ENCODE measurements around the gene KCNAB2.

The KCNAB2 gene

DNA sequence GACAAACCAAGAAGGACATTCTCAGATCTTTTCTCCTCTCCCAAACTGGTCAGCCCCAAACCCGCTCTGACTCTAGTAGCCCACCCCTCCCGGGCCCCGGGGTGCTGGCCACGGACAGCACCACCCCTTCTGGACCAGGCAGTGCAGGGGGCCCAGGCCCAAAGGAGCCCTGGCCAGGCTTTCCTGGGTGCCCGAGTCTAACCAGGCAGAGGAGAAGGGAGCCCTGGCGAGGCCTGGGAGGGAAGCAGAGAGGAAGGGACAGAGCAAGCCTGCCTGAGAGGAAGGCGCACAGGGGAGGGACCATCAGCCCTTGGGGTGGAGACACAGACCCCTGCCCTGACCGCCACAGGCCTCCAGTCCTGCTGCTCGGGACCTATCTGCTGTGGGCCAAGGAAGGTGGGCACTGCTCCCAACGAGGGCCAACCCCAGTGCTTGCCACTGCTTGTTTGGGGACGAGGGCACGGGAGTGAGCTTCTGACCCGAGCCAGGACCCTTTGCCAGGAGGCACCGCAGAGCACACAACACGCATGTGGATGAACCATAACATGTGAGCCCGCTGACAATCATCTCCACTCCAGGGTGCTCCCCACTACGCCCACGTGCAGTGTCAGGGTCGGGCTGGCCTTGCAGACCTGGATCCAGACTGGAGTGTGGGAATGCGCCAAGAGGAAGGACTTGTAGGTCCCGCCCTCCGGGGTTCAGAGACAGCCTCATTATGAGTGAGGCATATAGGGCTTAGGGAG lies 57.6 kb downstream of the KCNAB2 start:
- H3K9me3 ChIP-seq (ENCODE audit: low read length), result no peaks in the 10 kb centered on the region
- no peak overlapping the region for H3K4me2 ChIP-seq (ENCODE audit: low read length)
- H3K27ac ChIP-seq (ENCODE audit: low read depth, low read length, poor library complexity, severe bottlenecking), result no peak overlapping the region
- no peaks in the 10 kb centered on the region for H3K4me1 ChIP-seq (ENCODE audit: insufficient read depth, low read length, severe bottlenecking)
- no peaks in the 10 kb centered on the region for H3K9me2 ChIP-seq (ENCODE audit: low read depth, low read length)
- no peaks in the 10 kb centered on the region for H3K79me2 ChIP-seq (ENCODE audit: insufficient read depth, low read length)
- H3K9ac ChIP-seq (ENCODE audit: low read length), result no peak overlapping the region
- no peak overlapping the region for H2AFZ ChIP-seq (ENCODE audit: low read length)
- no peak for TF ChIP-seq EZH2 (IDR thresholded peaks at IDR 0.05; ENCODE audit: borderline replicate concordance, low read length)
- H3K27me3 ChIP-seq (ENCODE audit: insufficient read depth, low read length), result 0 out of 2 replicates have a peak, but pooled peaks cover 3% of the 10 kb centered on the region
- no peaks in the 10 kb centered on the region for H4K20me1 ChIP-seq (ENCODE audit: insufficient read depth, low read length)
- peaks cover 9% of the 10 kb centered on the region; the same call in 1 of the 2 replicates for H3K36me3 ChIP-seq (ENCODE audit: insufficient read depth, low read length)
- no peak overlapping the region for H3K4me3 ChIP-seq (ENCODE audit: low read depth, low read length, poor library complexity, severe bottlenecking)
- H3F3A ChIP-seq (ENCODE audit: insufficient read depth, low read length), result no peaks in the 10 kb centered on the region

DNA sequence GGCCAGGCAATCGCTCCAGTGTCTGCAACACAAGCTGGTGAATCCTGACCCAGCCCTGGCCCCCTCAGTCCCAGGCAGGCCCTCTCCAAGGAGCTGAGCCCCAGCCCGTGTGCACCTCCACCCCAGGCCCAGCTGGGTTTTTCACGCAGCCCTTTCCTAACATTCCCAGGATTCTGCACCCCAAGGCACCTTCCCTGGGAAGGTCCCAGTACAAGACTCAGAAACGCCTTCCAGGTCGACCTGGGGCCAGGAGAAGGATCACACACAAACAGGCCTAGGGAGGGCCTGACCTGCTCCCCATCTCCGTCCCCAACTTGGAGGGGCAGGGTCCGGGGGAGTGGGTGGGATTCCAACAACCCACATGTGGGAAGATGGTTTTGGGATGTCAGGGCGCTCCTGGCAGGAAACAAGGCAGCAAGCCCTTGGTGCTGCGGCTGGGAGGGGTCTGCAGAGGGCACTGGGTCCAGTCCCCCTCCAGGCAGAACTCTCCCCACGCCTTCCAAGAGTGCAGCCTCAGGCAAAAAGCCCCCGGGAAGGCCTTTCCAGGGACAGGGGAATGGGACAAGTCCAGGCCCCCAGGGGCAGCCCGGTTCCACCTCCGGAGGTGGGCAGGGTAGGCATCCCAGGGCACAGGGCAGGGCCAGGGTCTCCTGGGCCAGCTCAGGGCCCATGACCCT lies 58.3 kb downstream of the KCNAB2 start:
- H3K9me3 ChIP-seq (ENCODE audit: low read length), result no peaks in the 10 kb centered on the region
- H4K20me1 ChIP-seq (ENCODE audit: insufficient read depth, low read length), result no peaks in the 10 kb centered on the region
- no peak overlapping the region for H3K9ac ChIP-seq (ENCODE audit: low read length)
- 0 out of 2 replicates have a peak, but pooled peaks cover 5% of the 10 kb centered on the region for H3K36me3 ChIP-seq (ENCODE audit: insufficient read depth, low read length)
- no peaks in the 10 kb centered on the region for H3K9me2 ChIP-seq (ENCODE audit: low read depth, low read length)
- H3K4me3 ChIP-seq (ENCODE audit: low read depth, low read length, poor library complexity, severe bottlenecking), result no peak overlapping the region
- H2AFZ ChIP-seq (ENCODE audit: low read length), result no peak overlapping the region
- H3K79me2 ChIP-seq (ENCODE audit: insufficient read depth, low read length), result no peaks in the 10 kb centered on the region
- H3K4me2 ChIP-seq (ENCODE audit: low read length), result no peak overlapping the region
- H3F3A ChIP-seq (ENCODE audit: insufficient read depth, low read length), result no peaks in the 10 kb centered on the region
- no peak for TF ChIP-seq EZH2 (IDR thresholded peaks at IDR 0.05; ENCODE audit: borderline replicate concordance, low read length)
- TF ChIP-seq, protein P1, sequence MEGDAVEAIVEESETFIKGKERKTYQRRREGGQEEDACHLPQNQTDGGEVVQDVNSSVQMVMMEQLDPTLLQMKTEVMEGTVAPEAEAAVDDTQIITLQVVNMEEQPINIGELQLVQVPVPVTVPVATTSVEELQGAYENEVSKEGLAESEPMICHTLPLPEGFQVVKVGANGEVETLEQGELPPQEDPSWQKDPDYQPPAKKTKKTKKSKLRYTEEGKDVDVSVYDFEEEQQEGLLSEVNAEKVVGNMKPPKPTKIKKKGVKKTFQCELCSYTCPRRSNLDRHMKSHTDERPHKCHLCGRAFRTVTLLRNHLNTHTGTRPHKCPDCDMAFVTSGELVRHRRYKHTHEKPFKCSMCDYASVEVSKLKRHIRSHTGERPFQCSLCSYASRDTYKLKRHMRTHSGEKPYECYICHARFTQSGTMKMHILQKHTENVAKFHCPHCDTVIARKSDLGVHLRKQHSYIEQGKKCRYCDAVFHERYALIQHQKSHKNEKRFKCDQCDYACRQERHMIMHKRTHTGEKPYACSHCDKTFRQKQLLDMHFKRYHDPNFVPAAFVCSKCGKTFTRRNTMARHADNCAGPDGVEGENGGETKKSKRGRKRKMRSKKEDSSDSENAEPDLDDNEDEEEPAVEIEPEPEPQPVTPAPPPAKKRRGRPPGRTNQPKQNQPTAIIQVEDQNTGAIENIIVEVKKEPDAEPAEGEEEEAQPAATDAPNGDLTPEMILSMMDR (IDR thresholded peaks at IDR 0.05; ENCODE audit: low read length), result no peak
- H3K27ac ChIP-seq (ENCODE audit: low read depth, low read length, poor library complexity, severe bottlenecking), result no peak overlapping the region
- no peaks in the 10 kb centered on the region for H3K4me1 ChIP-seq (ENCODE audit: insufficient read depth, low read length, severe bottlenecking)
- 0 out of 2 replicates have a peak, but pooled peaks cover 3% of the 10 kb centered on the region for H3K27me3 ChIP-seq (ENCODE audit: insufficient read depth, low read length)

DNA sequence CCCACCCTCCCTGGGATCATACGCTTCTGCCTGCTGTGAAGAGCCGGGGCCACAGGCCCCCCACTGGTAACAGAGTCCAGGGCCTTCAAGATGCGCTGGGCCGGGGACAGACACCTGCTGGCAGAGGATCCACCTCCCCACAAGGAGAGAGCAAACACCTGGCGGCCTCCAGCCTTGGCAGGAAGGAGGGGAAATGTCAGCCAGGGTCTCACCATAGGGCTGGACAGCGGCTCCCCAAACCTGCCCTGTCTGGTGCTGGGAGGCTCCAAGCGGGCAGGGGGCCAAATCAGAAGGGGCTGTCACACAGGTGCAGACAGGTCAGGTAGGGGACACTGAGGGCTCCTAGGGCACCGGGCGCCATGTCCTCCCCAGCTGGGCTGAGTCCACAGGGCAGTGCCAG lies 58.9 kb downstream of the KCNAB2 start:
- Histone ChIP-seq H3K36me3 (ENCODE audit: insufficient read depth, low read length) (no peaks in the 10 kb centered on the region), H3K9me3 (ENCODE audit: low read length) (no peaks in the 10 kb centered on the region), H3K9me2 (ENCODE audit: low read depth, low read length) (no peaks in the 10 kb centered on the region), H3K27ac (ENCODE audit: low read depth, low read length, poor library complexity, severe bottlenecking) (no peak overlapping the region), H3K9ac (ENCODE audit: low read length) (no peak overlapping the region), H3K4me3 (ENCODE audit: low read depth, low read length, poor library complexity, severe bottlenecking) (no peak overlapping the region), H3K27me3 (ENCODE audit: insufficient read depth, low read length) (0 out of 2 replicates have a peak, but pooled peaks cover 3% of the 10 kb centered on the region), H3K79me2 (ENCODE audit: insufficient read depth, low read length) (no peaks in the 10 kb centered on the region), H3F3A (ENCODE audit: insufficient read depth, low read length) (no peaks in the 10 kb centered on the region), H4K20me1 (ENCODE audit: insufficient read depth, low read length) (no peaks in the 10 kb centered on the region), H3K4me2 (ENCODE audit: low read length) (no peak overlapping the region), H2AFZ (ENCODE audit: low read length) (no peak overlapping the region), H3K4me1 (ENCODE audit: insufficient read depth, low read length, severe bottlenecking) (no peaks in the 10 kb centered on the region)
- no peak for TF ChIP-seq EZH2 (IDR thresholded peaks at IDR 0.05; ENCODE audit: borderline replicate concordance, low read length)
- TF ChIP-seq, protein P1 (IDR thresholded peaks at IDR 0.05; ENCODE audit: low read length), result no peak
